GM19328 (cell line): ENCODE data around the gene PACSIN2.

Experiments
- ATAC-seq: cut with Tn5 transposase; IDR thresholded peaks from one replicate; pipeline ENCODE4 v1.9.1; 2021; ENCODE audit warnings: mild to moderate bottlenecking, moderate library complexity; ENCODE audit not compliant: unreplicated experiment

Gene PACSIN2

DNA sequence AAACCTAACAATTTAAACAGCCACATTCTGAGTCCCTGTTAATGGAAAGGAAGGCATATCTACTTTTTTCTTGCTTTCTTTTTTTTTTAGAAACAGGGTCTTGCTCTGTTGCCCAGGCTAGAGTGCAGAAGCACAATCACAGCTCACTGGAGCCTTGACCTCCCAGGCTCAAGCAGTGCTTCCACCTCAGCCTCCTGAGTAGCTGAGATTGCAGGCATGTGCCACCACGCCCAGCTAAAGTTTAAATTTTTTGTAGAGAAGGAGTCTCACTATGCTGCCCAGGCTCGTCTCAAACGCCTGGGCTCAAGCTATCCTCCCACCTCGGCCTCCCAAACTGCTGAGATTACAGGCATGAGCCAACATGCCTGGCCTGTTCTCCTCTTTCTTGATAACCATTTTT lies 183.2 kb downstream of the PACSIN2 start:
- ATAC-seq: no peak

DNA sequence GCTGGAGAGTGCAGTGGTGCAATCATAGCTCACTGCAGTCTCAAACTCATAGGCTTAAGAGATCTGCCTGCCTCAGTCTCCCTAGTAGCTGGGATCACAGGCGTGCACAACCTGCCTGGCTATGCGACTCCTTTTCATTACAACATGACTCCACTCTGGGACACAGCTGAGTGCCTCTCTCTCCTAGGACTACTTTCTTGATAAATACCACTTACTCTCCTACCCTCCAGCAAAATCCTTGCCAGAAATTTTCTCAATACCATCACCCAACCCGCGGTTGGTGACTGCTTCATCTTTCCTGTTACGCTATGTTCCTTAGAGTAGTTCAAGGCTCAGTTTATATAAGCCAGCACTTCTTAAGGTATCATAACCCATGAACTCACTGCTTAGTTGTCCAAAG lies 184.8 kb downstream of the PACSIN2 start:
- no peak for ATAC-seq

DNA sequence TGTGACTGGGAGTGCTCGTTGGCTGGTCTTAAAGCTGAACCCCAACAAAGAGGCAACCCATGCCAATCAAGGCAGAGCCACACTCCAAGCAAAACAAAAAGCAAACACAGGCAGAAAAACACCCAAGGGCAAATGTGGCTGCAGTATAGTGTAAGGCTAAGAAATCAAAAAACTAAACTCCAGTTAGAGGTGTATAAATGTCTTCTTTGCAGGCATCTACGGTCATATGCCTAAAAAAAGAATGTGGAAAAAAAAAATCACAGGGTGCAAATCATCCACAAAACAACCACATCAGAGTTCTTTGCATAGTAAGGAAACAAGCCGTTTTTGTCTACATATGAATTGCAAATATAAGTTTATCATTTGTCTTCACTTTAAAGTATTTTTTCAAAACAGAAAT lies 185.6 kb downstream of the PACSIN2 start:
- no peak for ATAC-seq

DNA sequence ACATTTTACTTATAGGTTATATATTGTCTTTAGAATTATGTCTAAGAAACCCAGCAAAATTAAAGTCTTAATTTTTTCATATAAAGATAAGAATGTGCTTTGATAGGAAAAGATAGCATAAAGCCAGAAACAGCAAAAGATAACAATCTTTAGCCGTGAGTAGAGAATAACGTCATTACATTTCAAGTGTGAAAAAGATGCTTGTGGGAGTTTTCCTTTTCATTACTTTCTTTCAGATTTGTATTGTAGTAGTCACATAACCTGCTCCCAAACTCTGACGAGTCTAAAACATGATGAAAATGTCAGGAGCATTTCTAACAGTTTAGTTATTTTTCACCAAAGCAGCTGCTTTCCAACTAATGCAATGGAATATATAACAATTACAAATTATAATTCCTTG lies 189.2 kb downstream of the PACSIN2 start:
- ATAC-seq: no peak

DNA sequence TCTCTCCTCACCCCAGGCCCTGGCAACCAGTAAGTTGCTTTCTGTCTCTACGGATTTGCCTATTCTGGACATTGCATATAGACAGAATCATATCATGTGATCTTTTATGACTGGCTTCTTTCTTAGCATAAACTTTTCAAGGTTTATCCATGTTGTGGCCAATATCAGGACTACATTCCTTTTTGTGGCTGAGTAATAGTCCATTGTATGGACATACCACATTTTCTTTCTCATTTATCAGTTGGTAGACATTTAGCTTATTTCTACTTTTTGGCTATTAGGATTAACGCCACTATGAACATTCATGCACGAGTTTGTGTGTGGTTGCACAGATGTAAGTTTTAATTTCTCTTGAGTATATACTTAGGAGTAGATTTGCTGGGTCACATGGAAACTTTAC lies 193.6 kb downstream of the PACSIN2 start:
- no peak for ATAC-seq

DNA sequence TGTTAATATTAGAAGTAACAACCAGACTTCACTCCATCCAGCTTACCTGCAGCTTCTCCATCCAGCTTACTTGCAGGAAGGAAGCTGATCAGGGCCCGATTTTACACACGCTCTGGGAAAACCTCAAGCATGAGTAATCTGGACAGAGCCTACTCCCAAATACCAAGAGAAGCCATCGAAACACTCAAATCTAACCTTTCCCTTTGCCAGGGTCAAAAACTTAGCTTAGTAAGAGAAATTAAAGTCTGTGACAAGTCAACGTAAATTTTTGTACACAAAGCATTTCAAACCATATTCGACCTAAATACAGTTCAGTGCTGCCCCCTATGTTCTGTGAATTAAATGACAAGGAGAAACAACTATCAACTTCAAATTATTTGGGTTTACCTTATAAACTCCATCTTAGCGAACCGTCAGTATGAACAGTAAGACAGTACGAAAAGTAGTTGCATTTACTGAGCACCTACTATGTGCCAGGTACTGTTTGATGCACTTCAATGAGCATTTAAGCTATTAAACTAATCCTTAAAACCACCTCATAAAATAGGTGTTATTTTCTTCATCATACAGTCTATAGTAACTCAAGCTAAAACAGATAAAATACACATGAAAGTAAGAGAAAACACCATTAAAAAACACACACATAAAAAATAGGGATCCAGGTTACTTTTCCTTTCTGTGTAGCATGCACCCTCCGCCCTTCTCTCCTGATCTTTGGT lies 194.7 kb downstream of the PACSIN2 start:
- ATAC-seq: no peak
